GM12873 (cell line): ENCODE data around the gene MAPKAP1.

Source experiments
- CTCF ChIP-seq: IDR thresholded peaks from 2 replicates; pipeline ENCODE4 v1.5.1; 2012; ENCODE audit warnings: low read depth, mild to moderate bottlenecking, moderate library complexity, low read length, control low read depth; ENCODE audit not compliant: insufficient read depth; ENCODE audit errors: missing control alignments

Gene MAPKAP1

DNA sequence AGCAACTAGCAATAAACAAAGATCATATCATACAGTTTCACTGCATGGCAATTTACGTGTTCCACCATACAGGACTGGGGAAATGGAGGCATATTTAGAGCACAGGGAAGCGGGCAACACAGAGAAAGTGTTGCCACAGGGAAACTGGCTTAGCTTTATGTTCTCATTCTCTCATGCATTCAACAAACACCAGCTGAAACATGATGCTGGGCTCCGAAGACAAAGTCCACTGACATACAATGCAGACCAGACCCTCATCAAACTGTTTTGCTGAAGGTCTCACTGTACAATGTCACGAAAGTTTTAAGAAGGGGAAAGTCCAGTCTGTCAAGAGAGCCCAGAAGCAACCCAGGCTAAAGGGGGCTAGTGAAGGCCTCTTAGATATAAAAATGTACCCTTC is 115.1 kb downstream of the MAPKAP1 start:
- no peak for TF ChIP-seq CTCF

- no peak for TF ChIP-seq CTCF
Measured at GRCh38 chr9:125591245-125591644, 115.8 kb downstream of the MAPKAP1 start.

GRCh38 chr9:125589287-125589686 is 117.7 kb downstream of the MAPKAP1 start:
- no peak for TF ChIP-seq CTCF

- no peak for TF ChIP-seq CTCF
Measured at GRCh38 chr9:125587819-125588460, 119.1 kb downstream of the MAPKAP1 start.

GRCh38 chr9:125586172-125586511 is 120.9 kb downstream of the MAPKAP1 start:
- no peak for TF ChIP-seq CTCF

GRCh38 chr9:125585503-125586171 is 121.4 kb downstream of the MAPKAP1 start:
- TF ChIP-seq CTCF = no peak

GRCh38 chr9:125580701-125581286 is 126.2 kb downstream of the MAPKAP1 start:
- no peak for TF ChIP-seq CTCF
